NCI-H2107 (cell line): ENCODE results near the gene HPS6.
"Not testable (repeated sequence)": the region's sequence is repeated elsewhere in the genome, so short reads cannot be mapped to it uniquely, and the experiment has no call there.

Experiments
- DNase-seq: peaks from one replicate; lab custom pipeline; 2025; lab: John Stamatoyannopoulos, UW

Gene HPS6

DNA sequence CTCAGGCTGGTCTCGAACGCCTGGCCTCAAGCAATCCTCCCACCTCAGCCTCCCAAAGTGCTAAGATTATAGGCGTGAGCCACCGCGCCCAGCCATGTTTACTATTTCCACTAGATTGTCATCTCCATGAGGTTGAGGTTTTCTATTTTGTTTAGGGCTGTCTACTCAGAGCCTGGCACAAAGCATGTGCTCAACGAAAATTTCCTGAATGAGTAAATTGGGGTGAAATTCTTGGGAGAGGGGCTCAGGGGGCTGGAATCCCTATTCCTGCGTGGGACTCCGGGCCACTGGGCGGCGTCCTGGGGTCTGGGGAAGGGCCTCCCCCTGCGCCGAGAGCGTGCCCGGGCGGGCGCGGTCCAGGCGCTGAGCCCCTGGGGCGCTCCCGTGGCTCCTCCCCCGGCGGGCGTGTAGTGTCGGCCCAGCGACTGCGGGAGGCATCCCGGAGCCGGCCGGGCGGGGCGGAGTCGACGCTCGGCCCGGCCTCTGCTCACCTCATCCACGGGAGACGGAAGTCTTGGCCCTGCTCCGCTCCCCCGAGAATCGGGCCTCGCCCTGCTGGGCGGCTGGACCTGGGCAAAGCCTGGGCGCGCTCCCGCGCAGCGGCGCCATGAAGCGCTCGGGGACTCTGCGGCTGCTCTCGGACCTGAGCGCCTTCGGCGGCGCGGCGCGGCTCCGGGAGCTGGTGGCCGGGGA is at the start of gene HPS6:
TSS of gene HPS6 (plus strand) at position 482 of the 693 bp plus-strand sequence. CDS start at position 608, 126 bp downstream.
- peak; percentile 54 for DNase-seq

DNA sequence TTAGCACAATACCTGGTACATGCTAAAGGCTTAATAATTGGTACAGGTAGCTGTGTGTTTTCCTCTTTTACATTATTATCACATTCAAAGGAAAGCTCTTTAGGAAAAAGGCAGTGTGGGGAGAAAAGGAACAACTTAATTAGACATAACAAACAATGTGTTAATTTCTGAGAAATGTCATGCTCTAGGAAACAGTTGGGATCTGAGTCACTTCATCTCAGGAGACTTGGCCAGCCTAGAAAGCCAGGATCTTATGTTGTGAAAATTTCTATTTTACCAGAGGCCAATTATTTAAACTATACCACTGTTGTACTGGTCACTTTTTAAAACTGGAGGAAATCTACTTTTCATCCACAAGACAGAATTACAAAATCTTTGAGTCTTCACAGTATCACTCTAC is 48.7 kb upstream of the HPS6 start:
- DNase-seq = no peak

GRCh38 chr10:102017295-102017694 is 47.9 kb upstream of the HPS6 start:
- DNase-seq = no peak

GRCh38 chr10:102020938-102021337 is 44.2 kb upstream of the HPS6 start:
- DNase-seq = no peak

GRCh38 chr10:102024799-102025198 is 40.4 kb upstream of the HPS6 start:
- no peak for DNase-seq

GRCh38 chr10:102027261-102027660 is 37.9 kb upstream of the HPS6 start:
- DNase-seq = no peak

DNA sequence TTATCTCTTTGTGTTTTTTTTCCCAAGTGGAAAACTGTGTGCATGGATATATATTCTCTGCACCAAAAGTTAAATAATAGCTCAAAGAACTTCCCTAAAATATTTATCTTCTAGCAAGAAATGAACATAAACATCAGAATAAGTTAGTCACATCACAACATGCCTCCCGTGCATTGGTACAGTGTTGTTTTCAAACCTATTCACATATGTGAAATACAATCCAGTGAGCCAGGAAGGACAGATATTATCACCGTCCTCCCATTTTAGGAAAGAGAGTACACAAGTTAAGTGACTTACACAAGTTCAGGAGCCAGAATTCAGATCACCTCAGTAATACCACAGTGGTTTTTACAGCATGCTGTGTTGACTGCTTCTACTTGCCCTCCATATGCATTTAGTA is 31.4 kb upstream of the HPS6 start:
- no peak for DNase-seq

- not testable (repeated sequence) for DNase-seq
Observed at GRCh38 chr10:102035807-102036206, 29.3 kb upstream of the HPS6 start.

- no peak for DNase-seq
Observed at GRCh38 chr10:102038410-102038809, 26.7 kb upstream of the HPS6 start.

DNA sequence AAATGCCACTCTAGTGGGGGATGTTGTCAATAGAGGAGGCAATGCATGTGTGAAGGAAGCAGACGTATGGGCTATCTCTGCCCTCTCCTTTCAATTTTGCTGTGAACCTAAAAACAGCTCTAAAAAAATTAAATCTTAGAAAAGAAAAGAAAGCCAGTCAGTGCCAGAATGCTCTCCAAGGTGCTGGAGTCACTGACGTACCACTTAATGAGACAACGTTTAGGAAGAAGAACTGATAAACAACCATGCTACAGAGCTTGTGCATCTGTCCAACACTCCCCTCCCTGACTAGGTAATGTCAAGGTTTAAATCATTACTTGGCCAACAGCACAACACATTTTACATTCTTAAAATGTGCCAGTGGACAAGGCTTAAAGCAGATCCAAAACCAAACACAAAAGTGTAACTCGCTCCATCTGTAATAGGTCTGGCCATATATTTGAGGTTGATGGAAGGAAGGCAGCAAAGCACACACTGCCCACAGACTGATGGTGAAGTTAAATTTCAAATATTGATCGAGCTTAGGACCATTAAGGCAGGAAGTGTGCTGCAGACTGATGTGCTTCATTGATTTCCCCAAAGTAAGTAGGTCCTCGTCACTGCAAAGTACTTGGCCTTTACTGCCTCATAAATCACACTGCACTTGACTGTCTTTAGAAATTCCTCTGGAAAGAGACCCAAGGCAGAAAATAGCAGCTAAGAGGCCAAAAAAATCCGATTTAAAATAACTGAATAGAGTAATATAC is 24.7 kb upstream of the HPS6 start:
- no peak for DNase-seq

DNA sequence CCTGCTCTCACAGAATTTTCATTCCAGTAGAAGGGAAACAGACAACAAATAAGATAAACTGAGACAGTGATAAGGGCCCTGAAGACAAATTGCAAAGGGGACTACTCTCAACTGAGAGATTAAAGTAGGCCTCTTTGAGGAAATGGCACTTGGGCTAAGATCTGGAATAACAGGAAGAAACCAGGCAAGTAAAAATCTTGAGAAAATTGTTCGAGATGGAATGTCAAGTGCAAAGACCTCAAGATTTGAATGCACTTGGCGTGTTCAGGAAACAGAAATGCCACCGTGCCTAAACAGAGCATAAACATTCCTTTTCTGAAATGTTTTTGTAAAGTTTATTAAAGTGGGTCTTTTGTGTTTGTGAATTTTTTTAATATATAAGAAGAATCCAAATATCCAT is 19.9 kb upstream of the HPS6 start:
- DNase-seq = no peak

DNA sequence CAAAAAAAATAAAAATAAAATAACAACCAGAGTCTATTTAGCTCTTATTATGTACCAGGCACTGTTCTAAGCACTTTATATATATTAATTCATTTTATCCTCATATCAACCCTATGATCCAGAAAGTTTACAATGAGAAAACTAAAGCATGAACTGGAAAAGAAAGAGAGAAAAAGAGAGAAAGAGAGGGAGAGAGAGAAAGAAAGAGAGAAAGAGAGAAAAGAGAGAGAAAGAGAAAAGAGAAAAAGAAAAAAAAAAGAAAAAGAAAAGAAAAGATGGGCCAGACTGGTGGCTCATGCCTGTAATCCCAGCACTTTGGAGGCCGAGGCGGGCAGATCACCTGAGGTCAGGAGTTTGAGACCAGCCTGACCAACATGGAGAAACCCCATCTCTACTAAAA is 19.1 kb upstream of the HPS6 start:
- no peak for DNase-seq

DNA sequence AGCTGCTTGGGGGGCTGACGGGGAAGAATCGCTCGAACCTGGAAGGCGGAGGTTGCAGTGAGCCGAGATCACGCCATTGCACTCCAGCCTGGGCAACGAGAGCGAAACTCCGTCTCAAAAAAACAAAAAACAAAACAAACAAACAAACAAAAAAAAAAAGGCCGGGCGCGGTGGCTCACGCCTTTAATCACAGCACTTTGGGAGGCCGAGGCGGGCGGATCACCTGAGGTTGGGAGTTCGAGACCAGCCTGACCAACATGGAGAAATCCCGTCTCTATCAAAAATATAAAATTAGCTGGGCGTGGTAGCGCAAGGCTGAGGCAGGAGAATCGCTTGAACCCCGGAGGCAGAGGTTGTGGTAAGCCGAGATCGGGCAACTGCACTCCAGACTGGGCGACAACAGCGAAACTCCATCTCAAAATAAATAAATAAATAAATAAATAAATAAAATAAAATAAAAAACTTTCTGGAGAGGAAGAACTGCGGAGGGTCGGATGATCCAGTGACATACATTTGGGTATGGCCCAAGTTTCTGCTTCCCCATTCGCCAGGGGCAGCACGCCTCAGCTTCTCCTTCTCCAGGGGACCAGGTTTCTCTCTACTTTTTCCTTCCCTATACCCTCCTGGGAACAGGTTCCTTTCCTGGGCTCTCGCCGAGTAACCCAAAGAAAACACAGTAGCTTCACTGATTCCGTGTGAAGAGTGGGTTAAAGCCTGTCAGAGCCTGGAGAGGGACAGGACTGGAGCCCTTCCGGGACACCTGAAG is 10.1 kb upstream of the HPS6 start:
- not testable (repeated sequence) for DNase-seq

- DNase-seq = peak; percentile 73
Observed at GRCh38 chr10:102055647-102056419, 9.3 kb upstream of the HPS6 start, which contains the start of gene ARMH3. TSS of gene ARMH3 (minus strand) at chr10:102056173. CDS start at chr10:102040114, 16,059 bp downstream.

GRCh38 chr10:102059987-102060386 is 5.2 kb upstream of the HPS6 start:
- no peak for DNase-seq

DNA sequence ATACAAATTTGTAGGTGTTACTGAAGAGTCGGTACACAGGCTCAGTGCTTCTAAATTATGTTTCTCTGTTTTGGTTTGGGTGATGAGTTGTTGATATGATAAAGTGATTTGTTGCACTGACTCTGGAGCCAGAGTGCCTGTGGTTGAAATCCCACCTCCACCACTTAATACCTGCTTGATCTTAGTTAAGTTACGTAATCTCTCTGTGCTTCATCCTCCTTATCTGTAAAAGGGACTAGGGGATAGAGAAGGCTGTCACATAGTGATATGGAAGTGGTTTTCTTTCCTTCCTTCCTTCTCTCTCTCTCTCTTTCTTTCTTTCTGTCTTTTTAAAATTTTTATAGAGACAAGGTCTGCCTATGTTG is 664 bp upstream of the HPS6 start:
- no peak for DNase-seq

GRCh38 chr10:102065561-102066398 is 631 bp downstream of the HPS6 start:
- no peak for DNase-seq

- DNase-seq = no peak
Observed at GRCh38 chr10:102066399-102067088, 1.4 kb downstream of the HPS6 start.

DNA sequence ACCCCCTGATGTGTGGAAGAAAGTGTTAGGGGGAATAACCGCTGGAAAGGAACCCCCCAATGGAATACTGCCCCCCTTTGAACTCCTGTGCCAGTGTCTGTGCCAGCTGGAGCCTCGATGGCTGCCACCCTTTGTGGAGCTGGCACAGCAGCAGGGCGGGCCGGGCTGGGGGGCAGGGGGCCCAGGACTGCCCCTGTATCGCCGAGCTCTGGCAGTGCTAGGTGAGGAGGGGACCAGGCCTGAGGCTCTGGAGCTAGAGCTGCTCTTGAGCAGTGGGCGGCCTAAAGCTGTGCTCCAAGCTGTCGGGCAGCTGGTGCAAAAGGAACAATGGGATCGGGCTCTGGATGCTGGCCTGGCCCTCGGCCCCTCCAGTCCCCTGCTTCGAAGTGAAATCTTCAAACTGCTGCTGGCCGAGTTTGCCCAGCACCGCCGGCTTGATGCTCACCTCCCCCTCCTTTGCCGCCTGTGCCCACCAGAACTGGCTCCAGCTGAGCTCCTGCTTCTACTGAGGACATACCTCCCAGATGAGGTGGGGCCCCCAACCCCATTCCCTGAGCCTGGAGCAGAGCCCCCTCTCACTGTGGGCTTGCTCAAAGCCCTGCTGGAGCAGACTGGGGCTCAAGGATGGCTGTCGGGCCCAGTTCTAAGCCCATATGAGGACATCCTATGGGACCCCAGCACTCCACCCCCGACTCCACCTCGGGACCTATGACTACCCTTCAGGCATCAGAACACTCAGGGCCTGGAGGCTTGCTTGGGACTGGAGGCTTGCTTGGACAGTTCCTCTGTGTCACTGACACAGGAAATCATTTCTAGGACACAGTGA is 2.2 kb downstream of the HPS6 start:
- DNase-seq = no peak

- no peak for DNase-seq
Observed at GRCh38 chr10:102068216-102068615, 3.1 kb downstream of the HPS6 start.
